T-helper 2 cell treated with Interferon-gamma antibody and Interleukin-4, amounts not matched to agents 100 ng/mL and 5 ng/mL, for 36 hours (primary cell): Measurements from ENCODE around the gene UBTD1. TPM values are rescaled to one million over a fixed set of nuclear protein-coding genes. Genes with fewer than 3 reads are reported as not detected.
"Not testable (repeated sequence)": the region's sequence is repeated elsewhere in the genome, so short reads cannot be mapped to it uniquely, and the experiment has no call there.

Experiments
- intact Hi-C: fragments of 100-400 bp; cut with micrococcal nuclease; formaldehyde crosslinking; loops from one replicate; pipeline ENCODE4 v1.15.1; 2023
- total RNA-seq: library from RNA; stranded (reverse); gene quantifications from 2 replicates; pipeline ENCODE4 v1.2.3, GENCODE V29; 2022

The UBTD1 gene
- total RNA-seq, 1 donor from 2014 or later, result 0.77 TPM

DNA sequence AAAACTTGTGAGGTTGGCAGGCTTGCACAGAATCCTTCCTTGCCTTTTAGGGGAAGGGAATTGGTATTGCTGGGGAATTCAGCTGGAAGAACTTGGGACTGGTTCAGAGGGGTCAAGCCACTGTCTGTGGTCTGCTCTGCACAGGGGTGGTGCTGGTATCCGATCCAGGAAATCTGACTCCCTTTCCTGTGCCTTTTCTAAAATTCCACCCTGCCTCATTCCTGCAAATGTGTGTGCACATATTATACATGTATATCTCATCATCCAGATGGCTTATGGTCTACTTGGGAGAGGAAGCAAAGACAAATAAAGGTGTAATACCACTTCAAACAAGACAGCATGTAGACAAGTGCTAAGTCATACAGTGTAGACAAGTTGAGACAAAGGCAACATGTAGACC, 14.3 kb downstream of the UBTD1 start:
- intact Hi-C loops, result no loop called here

DNA sequence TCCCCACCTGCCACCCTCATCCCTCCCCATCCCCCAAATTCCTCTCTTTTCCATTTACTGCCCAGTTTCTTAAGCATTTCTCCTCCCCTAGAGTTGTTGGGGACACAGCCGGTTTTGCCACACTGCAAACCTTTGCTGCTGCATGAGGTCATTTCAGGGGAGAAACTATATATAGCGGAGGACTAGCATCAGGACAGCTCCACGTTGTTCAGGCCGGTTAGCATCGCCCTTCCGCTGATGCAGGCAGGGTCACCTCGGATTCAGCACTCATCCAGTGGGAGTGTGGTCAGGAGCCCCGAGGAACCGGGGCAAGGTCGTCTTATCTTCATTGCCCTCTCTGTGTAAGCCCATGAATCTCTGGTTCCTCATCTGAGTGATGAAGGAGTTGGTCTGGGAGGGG, 15.6 kb downstream of the UBTD1 start:
- intact Hi-C loops, result no loop called here

DNA sequence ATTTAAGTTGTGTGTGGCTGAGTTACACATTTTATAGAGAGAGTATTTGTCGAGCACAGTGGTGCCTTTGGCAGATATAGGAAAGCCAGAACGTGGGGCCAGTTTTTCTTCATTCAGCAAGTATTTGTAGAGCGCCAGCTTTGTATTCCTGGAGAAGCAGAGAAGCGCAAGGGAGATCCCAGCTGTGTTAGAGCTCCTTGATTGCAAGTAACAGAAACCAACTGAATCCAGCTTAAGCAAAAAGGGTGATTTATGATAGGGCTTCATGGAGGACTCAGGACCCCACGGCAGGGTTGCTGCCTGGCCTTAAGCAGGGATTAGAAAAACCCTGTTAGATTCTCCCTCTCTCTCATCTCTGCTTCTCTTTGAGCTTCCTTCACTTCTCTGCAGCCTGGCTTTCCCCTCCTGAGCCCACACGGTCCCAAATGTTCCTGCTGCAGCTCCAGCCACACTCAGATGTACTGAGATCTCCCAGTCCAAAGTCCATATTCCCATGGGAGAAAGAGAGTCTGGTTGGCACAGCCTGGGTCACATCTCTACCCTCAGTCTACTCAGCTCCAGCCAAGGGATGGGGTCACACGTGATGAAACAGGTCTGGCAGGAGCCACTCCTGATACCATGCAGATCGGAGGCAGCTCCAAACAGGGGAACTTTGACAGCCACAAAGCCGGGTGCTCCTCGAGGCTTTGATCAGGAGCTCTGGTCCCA, 16.7 kb downstream of the UBTD1 start:
- intact Hi-C loops, result no loop called here

DNA sequence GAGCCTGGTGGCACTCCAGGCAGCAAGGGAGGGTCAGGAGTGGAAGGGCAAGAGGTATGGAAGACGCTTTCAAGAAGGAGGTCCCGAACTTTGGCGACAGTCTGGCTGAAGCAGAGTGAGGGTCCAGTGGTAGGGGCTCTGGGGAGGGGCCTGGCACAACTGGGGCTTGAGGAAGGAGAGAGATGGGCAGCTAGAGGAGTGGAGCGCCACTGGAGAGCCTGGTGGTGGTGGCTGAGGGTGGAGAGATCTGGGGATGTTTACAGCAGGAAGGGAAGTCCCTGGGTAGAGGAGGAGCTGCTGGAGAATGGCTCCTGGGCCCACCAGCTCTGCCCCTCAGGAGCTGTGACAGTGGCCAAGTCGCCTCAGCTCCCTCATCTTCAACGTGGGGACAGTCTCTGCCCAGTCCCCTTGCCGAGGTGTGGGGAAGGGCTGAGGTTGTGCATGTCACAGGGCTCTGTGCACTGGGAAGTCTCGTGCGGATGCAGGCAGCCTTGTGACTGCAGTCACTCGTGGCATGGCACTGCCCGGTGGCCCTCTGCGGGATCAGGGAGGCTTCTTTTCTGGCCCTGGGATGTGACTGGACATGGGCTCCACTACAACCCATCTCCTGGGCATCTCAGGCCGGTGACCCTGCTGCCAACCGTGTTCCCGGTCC, 18.5 kb downstream of the UBTD1 start:
- intact Hi-C loops, result no loop called here

DNA sequence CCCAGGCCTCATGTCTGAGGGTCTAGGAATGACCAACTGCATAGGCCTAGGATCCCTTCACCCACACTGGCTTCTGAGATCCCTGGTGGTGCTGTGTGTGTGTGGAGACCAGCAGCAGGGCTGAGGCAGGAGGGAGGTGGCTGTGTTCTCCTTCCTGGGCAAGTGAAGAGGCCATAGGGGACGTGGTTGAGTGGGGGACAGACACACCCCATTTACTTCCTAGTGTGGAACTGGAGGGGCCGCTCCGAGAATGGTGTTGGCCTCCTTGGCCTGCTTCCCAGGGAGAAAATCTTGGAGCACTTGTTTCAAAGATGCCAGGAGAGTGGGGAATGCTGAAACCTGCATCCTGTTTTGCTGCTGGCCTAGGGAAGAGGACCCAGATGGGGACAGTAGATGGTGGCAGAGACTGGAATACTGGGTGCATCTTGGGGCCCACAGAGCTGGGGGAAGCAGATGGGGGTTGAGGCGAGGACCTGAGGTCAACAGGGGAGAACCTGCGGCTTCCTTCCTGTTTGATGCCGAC, 19.1 kb downstream of the UBTD1 start:
- intact Hi-C loops, result no loop called here

DNA sequence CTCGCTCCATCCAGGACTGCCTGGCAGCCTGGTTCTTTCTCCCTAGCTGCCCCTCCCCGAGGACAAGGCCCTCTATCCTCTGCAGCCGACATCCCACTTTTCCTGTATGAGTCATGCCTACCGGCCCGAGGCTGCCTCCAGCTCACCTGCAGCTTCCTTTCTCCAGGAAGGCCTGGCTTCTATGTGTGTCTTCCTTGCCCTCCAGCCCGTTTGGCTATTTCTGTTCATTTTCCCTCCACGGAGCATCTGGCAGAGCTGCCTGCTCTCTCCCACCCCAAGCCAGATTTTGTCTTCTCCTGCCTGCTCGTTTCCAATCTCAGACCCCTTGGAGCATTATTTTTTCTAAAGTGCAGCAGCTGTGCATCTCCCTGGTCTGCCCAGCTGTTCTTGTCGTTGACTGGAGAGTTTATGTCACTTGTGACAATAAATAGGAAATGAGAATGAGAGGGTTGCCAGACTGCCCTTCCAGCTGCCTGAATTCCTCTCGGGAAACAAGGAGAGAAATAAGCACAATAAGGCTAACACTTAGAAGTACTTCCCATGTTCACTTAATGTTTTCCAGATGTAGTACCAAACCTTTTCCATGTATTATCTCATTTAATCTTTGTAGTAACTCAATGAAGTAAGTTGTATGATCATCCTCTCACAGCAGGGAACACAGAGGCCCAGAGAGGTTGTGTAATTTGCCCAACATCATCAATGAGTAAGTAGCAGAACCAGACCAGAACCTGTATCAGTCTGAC, 19.7 kb downstream of the UBTD1 start:
- intact Hi-C loops, result no loop called here

DNA sequence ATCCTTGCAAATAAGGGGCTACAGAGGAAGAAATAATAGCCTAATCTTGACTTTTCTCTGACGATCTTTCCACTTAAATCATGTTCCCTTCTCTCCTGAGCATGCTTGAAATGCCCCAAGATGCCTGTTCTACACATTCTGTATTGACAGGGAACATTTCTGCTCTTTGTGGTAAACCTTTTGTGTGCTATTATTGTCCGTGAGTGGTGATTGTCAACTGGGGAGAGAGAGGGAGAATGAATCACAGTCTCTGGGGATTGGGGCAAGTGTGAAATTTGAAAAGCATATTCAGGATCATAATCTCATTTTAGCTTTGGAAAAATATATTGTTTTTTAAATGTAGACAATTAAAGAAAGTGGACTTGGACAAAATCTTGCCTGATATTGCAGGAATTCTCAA, 20.6 kb downstream of the UBTD1 start:
- intact Hi-C loops, result no loop called here

DNA sequence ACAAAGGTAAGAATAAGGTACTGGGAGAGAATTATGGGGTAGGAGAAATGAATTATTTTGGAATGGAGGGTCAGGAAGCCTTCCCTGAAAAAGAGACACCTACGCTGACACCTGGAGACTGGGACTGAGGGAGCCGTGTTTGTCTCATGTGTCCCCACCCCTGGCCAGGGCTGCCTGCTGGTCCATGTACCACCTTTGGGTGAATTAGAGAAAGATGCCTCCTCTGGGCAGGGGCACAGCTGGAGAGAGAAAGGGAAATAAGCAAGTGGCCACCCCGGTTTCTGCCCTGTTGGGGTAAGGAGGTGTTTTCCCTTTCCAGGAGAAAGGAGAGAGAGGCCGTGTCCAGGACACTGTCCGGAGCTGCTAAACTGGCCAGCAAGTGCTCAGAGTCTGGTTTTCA, 21.8 kb downstream of the UBTD1 start:
- intact Hi-C loops, result no loop called here

DNA sequence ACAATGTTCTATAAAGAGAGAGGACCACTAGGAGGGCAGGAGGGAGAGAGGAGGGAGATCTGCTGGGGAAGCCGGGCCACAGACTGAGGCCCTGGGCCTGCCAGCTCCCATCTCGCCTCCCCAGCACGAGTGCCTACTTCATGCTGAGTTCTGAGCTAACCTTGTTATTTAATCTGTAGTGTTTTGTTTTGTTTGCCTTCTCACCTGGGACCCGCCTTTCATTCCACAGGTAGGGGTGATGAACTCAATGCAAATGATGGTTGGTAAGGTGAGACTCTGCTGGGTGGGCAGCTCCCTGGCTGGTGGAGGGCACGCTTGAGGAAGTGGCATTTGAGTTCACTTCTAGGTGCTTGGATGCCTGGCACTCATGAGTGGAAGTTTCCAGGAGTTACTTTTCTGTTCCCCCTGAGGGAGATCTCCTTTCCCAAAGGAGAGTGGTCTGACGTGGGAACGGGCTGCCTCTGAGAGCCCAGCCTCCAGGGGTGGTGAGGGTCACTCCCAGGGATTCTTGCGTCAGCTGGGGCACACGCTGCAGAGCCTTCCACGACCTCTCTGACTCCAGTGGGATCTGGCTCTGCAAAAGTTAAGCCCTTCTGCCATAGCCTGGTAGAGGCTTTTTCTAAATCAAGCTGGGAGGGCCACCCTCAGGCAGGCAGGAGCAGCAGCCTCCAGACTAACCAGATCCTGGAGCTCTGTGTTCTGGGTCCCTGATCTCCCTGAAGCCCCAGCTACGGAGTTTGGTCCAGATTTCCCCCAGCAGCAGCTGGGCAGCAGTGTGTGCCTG, 22.4 kb downstream of the UBTD1 start:
- intact Hi-C loops, result no loop called here

DNA sequence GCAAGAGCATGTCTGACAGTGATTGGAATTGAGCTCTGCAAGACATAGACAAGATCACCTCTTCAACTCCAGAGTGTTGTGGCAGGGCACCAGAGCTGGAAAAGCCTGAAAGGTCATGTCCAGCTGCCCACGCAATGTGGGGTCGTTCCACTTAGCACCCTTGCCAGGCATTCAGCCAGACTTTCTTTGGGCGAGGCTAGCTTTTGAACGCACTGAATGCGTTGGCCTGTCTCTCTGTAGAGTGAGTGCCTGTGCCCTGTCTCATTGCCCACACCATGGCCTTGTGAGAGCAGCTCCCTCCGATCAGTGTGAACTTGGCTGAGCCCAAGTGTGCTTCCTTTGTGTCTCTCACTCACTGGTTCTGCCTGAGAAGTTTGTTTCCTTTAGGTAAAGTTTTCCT, 23.3 kb downstream of the UBTD1 start:
- intact Hi-C loops, result no loop called here

DNA sequence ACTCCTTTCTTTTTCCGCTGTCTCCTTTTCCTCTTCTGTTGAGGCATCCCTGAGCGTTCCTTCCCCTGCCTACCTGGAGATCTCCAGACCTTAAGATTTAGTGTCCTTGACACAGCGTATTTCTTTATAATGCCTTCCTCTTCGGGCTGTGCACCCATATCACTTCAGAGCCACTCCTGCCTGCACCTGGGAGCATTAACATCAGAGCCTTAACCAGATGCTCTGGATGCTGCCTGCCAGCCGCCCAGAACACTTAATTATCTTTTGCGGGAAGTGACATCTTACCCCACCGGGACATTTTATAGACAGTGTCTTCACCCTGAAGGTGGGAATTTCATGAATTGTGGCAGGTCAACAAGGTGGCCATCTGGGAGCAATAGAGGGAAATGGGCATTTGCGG, 24.2 kb downstream of the UBTD1 start:
- intact Hi-C loops, result no loop called here

DNA sequence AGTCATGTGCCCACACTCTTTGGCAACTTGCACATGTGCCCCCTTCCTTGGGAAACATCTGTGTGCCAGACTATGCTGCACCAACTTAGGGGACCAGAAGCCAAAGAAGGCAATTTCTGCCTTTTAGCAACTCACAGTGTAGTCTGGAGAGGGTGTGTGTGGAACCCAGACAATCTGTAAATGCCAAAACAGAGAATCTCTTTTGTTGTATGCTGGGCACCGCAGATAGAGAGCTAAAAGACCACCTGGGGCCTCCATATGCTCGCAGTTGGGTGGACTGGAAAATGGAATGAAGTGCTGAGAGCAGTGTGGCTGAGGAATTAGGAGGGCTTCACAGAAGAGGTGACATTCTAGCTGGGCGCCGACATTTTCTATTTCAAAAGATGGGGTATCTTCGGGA, 26.4 kb downstream of the UBTD1 start:
- intact Hi-C loops, result no loop called here

DNA sequence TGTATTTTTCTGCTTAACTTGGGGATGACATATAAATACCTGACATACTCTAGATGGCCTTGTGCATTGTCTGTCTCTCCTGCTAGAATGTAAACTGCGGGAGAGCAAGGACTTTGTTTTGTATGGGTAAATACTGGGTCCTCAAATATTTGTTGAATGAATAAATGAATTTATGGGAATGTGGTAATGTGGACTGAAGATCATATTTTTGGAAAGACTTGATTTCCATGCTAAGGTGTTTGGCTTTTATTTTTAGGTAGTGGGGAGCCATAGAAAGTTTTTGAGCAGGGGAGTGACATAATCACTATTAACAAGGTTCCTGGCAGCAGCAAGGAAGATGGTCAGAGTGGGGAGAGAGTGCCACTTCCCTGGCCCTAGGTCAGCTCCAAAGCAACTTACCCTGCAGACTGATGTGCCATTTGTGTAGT, 27.0 kb downstream of the UBTD1 start:
- intact Hi-C loops, result no loop called here

DNA sequence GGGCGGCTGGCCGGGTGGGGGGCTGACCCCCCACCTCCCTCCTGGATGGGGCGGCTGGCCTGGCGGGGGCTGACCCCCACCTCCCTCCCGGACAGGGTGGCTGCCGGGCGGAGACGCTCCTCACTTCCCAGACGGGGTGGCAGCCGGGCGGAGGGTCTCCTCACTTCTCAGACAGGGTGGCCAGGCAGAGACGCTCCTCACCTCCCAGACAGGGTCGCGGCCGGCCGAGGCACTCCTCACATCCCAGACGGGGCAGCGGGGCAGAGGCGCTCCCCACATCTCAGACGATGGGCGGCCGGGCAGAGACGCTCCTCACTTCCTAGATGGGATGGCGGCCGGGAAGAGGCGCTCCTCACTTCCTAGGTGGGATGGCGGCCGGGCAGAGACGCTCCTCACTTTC, 30.2 kb downstream of the UBTD1 start:
- intact Hi-C loops, result not testable (repeated sequence)

DNA sequence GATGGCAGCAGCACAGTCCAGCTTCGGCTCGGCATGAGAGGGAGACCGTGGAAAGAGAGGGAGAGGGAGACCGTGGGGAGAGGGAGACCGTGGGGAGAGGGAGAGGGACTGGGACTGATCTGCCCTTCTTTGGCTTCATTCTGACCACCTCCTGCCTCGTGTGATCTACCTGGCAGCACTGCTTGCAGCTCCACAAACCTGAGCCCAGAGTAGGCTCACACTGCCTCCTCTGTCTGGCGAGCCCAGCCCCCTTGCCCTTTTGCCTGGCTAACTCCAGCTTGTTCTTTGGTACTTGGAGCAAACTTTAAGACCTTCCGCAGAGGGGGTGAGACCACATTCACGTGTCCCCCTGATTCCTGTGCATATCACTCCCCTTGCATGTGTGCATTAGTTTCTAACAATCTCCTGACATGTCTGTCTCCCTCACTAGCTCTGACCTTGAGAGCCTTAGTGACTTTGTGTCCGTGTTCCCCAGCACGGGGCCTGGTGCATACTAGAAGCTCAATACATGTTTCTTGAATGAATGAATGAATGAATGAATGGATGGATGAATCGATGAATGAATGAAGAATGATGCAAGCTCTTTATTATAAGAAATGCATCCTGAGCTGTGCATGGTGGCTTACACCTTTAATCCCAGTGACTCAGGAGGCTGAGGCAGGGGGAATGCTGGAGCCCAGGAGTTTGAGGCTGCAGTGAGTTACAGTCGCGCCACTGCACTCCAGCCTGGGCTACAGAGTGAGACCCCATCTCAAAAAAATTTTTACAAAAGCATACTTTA, 31.2 kb downstream of the UBTD1 start:
- intact Hi-C loops, result no loop called here

DNA sequence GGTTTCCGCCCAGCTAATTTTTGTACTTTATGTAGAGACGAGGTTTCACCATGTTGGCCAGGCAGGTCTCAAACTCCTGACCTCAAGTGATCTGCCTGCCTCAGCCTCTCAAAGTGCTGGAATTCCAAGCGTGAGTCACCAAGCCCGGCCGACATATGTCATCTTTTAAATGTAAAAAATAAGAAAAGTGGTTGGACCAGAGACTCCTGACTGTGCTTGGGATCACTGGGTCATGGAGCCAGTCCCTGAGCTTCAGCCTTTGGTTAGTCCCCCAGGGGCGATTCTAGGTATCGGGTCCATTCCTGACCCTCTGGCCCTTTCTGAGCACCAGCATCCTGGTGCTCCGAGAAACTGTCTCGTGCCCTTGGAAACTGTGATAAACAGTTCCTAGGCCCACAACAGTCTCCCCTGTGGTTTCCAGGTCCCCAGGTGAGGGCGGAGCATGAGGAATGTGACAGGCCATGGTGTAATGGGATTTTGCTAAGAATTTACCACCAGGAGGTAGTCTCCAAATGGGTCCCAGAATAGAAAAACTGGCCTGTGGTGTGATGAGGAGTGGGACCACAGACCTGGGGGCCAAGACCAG, 32.8 kb downstream of the UBTD1 start:
- intact Hi-C loops, result no loop called here

DNA sequence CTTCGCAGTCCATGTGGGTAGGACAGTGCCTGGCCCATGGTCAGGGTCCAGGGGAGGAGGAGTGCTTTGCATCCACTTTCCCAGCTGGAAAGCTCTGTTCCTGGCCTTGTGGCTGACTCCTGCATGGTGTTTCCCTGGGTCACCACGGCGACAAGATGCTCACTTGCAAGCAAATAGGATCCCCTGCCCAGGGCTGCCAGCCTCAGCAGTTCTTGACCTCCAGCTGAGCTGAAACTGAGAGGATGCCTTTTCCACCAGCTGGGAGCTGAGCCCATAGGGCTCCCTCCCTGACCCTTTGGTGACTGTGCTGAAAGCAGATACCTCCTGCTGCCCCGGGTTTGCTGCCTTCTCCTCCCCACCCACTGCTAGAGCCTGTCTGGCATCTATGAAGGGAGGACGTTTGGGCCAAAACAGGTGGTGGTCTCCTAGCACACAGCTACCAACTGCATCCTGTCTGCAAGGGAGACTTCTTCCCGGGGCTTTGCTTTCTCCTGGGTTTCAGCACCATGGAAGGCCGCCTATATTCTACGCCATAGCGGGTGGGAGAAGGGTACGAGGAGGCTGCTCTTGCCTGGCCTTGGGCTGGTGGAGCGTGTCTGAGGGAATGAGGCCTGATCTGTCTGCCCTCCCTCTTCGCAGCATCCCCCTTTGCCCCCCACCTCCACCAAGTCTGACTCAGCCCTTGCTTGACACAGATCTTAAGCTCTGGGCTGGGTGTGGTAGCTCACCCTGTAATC, 34.4 kb downstream of the UBTD1 start:
- intact Hi-C loops, result no loop called here

DNA sequence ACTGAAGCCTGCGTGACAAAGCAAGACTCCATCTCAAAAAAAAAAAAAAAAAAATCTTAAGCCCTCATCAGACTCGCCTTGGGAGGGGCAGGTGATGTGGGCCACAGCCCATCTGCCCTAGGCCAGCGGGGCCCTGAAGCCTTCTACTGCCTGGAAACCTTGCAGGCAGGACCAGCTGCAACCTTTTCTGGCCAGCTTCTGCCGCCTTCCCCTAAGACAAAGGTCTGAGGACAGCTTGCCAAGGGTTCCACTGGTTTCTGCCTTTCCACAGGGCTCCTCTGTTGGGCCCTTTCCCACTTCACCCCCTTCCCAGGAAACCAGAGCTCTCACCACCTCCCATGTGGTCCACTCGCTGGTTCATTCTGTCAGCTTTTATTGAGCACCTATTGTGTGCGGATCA, 35.2 kb downstream of the UBTD1 start:
- intact Hi-C loops, result no loop called here

DNA sequence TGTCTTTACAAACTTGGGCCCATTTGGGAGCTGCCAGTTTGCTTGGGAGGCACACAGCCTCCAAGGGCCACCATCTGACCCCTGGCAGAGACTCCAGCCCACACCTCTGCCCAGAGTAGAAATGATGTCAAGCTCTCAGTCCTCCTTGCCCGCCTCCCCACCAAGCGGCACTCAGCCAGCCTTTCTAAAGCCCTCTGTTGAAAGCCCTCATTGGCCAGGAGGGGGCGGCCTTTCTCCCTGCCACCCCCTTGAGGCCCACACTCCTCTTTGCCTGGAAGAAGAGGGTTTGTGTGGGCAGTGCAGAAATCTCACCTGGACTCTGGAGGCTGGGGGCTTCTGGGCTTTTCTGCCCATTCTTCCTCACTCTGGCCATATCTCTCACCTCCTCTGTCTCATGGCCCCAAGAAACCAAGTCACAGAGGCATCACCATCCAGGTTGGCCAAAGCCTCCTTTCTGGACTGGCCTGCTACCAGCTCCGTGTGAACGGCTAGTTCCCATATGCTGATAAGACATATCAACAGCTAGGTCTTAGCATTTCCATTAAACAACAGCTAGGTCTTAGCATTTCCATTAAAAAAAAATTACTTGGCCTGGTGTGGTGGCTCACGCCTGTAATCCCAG, 36.1 kb downstream of the UBTD1 start:
- intact Hi-C loops, result no loop called here
